HepG2 (cell line): ENCODE measurements around the gene MORN3. TPM values are rescaled to one million over a fixed set of nuclear protein-coding genes. Genes with fewer than 3 reads are reported as not detected.

Source experiments
- ATAC-seq: fragments of 200-7000 bp; cut with Tn5 transposase; 3 replicates; pipeline ENCODE4 v1.9.1; 2020; ENCODE audit warnings: mild to moderate bottlenecking, moderate library complexity
- Bru-seq: library from RNA; stranded (reverse); fragments of 400-500 nt; gene quantifications from one replicate; lab custom pipeline; 2021; lab: Mats Ljungman, UMichigan
- BruChase-seq, 2 experiments: library from RNA; stranded (reverse); fragments of 400-500 nt; gene quantifications; one replicate each; lab custom pipeline; 2021; lab: Mats Ljungman, UMichigan
- BruUV-seq: library from RNA; stranded (reverse); fragments of 400-500 nt; replicated peaks from 2 replicates; lab custom pipeline; 2021; lab: Mats Ljungman, UMichigan
- CTCF ChIA-PET: fragments of 300-600 bp; formaldehyde crosslinking; extraction: SDS; loops from one replicate; lab custom pipeline; 2021; ENCODE audit warnings: low total read pairs, inconsistent platforms, low intra/inter-chr PET ratio; lab: Yijun Ruan, JAX
- POLR2A ChIA-PET: fragments of 350-600 bp; sonication (Branson Sonifier 250); formaldehyde crosslinking; loops from one replicate; lab custom pipeline; 2020; ENCODE audit warnings: antibody characterized with exemption, inconsistent platforms; lab: Yijun Ruan, JAX
- DNase-seq: peaks from one replicate; pipeline ENCODE4 v3.0.0-alpha.2; 2015; ENCODE audit warnings: low spot score
- FAIRE-seq: peaks from 3 replicates; lab custom pipeline; 2011; peaks lifted over from hg19 to GRCh38; lab: Jason Lieb, UNC
- H2AFZ ChIP-seq: one replicate; pipeline ENCODE4 v1.6.1; 2011; ENCODE audit warnings: low read length, inconsistent platforms
- H3K27ac ChIP-seq: fragments of 300-600 bp; 3 replicates; pipeline ENCODE4 v1.8.0; 2011; ENCODE audit warnings: mixed run types, mild to moderate bottlenecking, mixed read lengths, low read length, inconsistent platforms; ENCODE audit not compliant: insufficient read depth; ENCODE audit errors: extremely low read length
- H3K27me3 ChIP-seq, 2 experiments: fragments of 200-600 bp in 1 of 2; 2 replicates in 1 of 2; 3 replicates in 1 of 2; pipeline versions ENCODE4 v1.6.0 to v1.8.0; 2011; ENCODE audit warnings: low read length in 2 of 2, mild to moderate bottlenecking in 2 of 2, moderate library complexity in 2 of 2, inconsistent platforms in 1 of 2; ENCODE audit not compliant: insufficient read depth in 2 of 2, control insufficient read depth in 1 of 2
- H3K36me3 ChIP-seq, 2 experiments: fragments of 200-600 bp in 1 of 2; replicated peaks in 1 of 2; 2 replicates in 1 of 2; 3 replicates in 1 of 2; pipeline versions ENCODE4 v1.5.1 to v1.8.0; 2011; ENCODE audit warnings: low read length in 2 of 2, inconsistent platforms in 1 of 2; ENCODE audit not compliant: insufficient read depth in 2 of 2, control insufficient read depth in 1 of 2
- H3K4me1 ChIP-seq: 2 replicates; pipeline ENCODE4 v1.5.1; 2012; ENCODE audit warnings: low read length, inconsistent platforms; ENCODE audit not compliant: insufficient read depth
- H3K4me2 ChIP-seq: 2 replicates; pipeline ENCODE4 v1.6.0; 2011; ENCODE audit warnings: low read depth, low read length, inconsistent platforms
- H3K4me3 ChIP-seq, 3 experiments: fragments of 200-600 bp in 1 of 3; sonication (generic), shearing (Covaris generic) in 1 of 3; replicated peaks in 1 of 3; 2 replicates each; pipeline ENCODE4 v1.5.1; 2011 to 2016; ENCODE audit warnings: low read length in 3 of 3, inconsistent platforms in 2 of 3, low read depth in 2 of 3, mild to moderate bottlenecking in 2 of 3, control low read depth in 1 of 3, mixed read lengths in 1 of 3; ENCODE audit not compliant: insufficient read depth in 1 of 3
- H3K79me2 ChIP-seq: one replicate; pipeline ENCODE4 v1.6.1; 2011; ENCODE audit warnings: low read length, inconsistent platforms; ENCODE audit not compliant: insufficient read depth
- H3K9ac ChIP-seq: 2 replicates; pipeline ENCODE4 v1.6.0; 2011; ENCODE audit warnings: mild to moderate bottlenecking, low read depth, low read length, inconsistent platforms; ENCODE audit not compliant: insufficient read depth
- H3K9me3 ChIP-seq: 2 replicates; pipeline ENCODE4 v1.5.1; 2012; ENCODE audit warnings: mild to moderate bottlenecking, low read length
- H4K20me1 ChIP-seq: 2 replicates; pipeline ENCODE4 v1.6.0; 2011; ENCODE audit warnings: inconsistent platforms, mild to moderate bottlenecking, low read length, moderate library complexity; ENCODE audit not compliant: insufficient read depth
- DNMT3B ChIP-seq: conservative IDR thresholded peaks from 2 replicates; pipeline ENCODE4 v1.6.1; 2016; ENCODE audit warnings: missing biosample characterization, control low read depth
- KLF13 ChIP-seq: sonication (generic); formaldehyde crosslinking; IDR thresholded peaks from 2 replicates; pipeline ENCODE4 v1.4.0; 2020; ENCODE audit warnings: mild to moderate bottlenecking, missing genetic modification reagents
- ZKSCAN8 ChIP-seq: IDR thresholded peaks from 2 replicates; pipeline ENCODE4 v1.6.1; 2016; ENCODE audit warnings: borderline replicate concordance, missing genetic modification reagents, missing compliant biosample characterization
- ZNF329 ChIP-seq: sonication (generic); formaldehyde crosslinking; IDR thresholded peaks from 2 replicates; pipeline ENCODE4 v1.9.0; 2021; ENCODE audit warnings: low read depth, mild to moderate bottlenecking, missing genetic modification reagents
- WGBS: methylation state at CpG from one replicate; pipeline ENCODE4 v1.1.6; 2017; ENCODE audit warnings: low lambda C conversion rate; 5-methylcytosine and 5-hydroxymethylcytosine counted together
- in situ Hi-C: cut with HindIII; loops from 2 replicates; pipeline ENCODE4 v1.10.0; 2017; ENCODE audit warnings: low pct_unique_long_range_greater_than_20kb; ENCODE audit not compliant: extremely low pct_ligation_motif_present
- intact Hi-C: fragments of 100-400 bp; cut with micrococcal nuclease; formaldehyde crosslinking; loops from one replicate; pipeline ENCODE4 v1.10.0; 2022; ENCODE audit not compliant: unreplicated experiment
- long read RNA-seq, 2 experiments: library from RNA in 1 of 2; library from polyadenylated mRNA in 1 of 2; stranded (forward) in 1 of 2; unstranded in 1 of 2; transcript quantifications; one replicate each; pipeline ENCODE4 v2.0.0, GENCODE V29; 2019 to 2022
- polyA minus RNA-seq, 3 experiments: library from RNA; depleted of rRNA, polyadenylated mRNA; stranded (reverse); fragments of >200 nt; gene quantifications; 2 replicates each; pipeline ENCODE4 v1.2.3, GENCODE V29; 2011; ENCODE audit warnings: low replicate concordance in 1 of 3
- polyA plus RNA-seq, 8 experiments: library from polyadenylated mRNA; depleted of rRNA in 3 of 8; stranded (reverse) in 7 of 8; unstranded in 1 of 8; fragments of >200 nt; fragmentation: Illumina TruSeq in 4 of 8; extraction: Trizol in 4 of 8; gene quantifications; 2 replicates each; pipeline versions ENCODE4 v1.2.1 to v1.2.3, GENCODE V29; 2011 to 2016; ENCODE audit warnings: low read depth in 4 of 8, missing spikeins in 1 of 8, mixed read lengths in 1 of 8; ENCODE audit not compliant: insufficient read depth in 1 of 8
- total RNA-seq, 5 experiments: library from RNA; depleted of rRNA; stranded (reverse); fragments of >200 nt; fragmentation: Illumina TruSeq; extraction: Trizol; gene quantifications; 2 replicates each; pipeline ENCODE4 v1.2.3, GENCODE V29; 2016; ENCODE audit warnings: low read depth in 1 of 5
- TF ChIP-seq, protein P1 (sequence below): sonication (generic); formaldehyde crosslinking; IDR thresholded peaks from 2 replicates; pipeline ENCODE4 v1.4.0; 2020; ENCODE audit warnings: missing genetic modification reagents
- TF ChIP-seq, protein P2 (sequence below): sonication (generic); formaldehyde crosslinking; IDR thresholded peaks from 2 replicates; pipeline ENCODE4 v1.5.1; 2020; ENCODE audit warnings: mild to moderate bottlenecking, missing genetic modification reagents, moderate library complexity

Gene MORN3, protein sequence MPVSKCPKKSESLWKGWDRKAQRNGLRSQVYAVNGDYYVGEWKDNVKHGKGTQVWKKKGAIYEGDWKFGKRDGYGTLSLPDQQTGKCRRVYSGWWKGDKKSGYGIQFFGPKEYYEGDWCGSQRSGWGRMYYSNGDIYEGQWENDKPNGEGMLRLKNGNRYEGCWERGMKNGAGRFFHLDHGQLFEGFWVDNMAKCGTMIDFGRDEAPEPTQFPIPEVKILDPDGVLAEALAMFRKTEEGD
- total RNA-seq (2016; rRNA removed; fragmentation: Illumina TruSeq; extraction: Trizol) (2.0 TPM in 2 replicates), polyA plus RNA-seq (2011; rRNA removed) (0.98 and 1.1 TPM in 2 replicates), polyA minus RNA-seq (2011; rRNA and poly(A)+ RNA removed; ENCODE audit: low replicate concordance) (0.44 TPM in 1 of 2 replicates, not detected in the other), Bru-seq, nascent RNA (percentile 31 among the genes with signal in this experiment), BruChase-seq, experiment 1, labeled RNA remaining after a 6-hour chase (percentile 38 among the genes with signal in this experiment), BruChase-seq, experiment 2, labeled RNA remaining after a 2-hour chase (percentile 29 among the genes with signal in this experiment)
- total RNA-seq (2016; cell fraction: cytosol; rRNA removed; fragmentation: Illumina TruSeq; extraction: Trizol; ENCODE audit: low read depth): 0.53 and 2.6 TPM in 2 replicates
- 1.5 and 2.6 TPM in 2 replicates for total RNA-seq (2016; cell fraction: insoluble cytoplasmic fraction; rRNA removed; fragmentation: Illumina TruSeq; extraction: Trizol)
- total RNA-seq (2016; cell fraction: membrane; rRNA removed; fragmentation: Illumina TruSeq; extraction: Trizol): 2.0 and 2.4 TPM in 2 replicates
- total RNA-seq (2016; cell fraction: nucleus; rRNA removed; fragmentation: Illumina TruSeq; extraction: Trizol): 0.62 and 0.97 TPM in 2 replicates
- polyA plus RNA-seq (2011; cell fraction: cytosol; rRNA removed): 0.86 and 0.90 TPM in 2 replicates
- polyA plus RNA-seq (2011; cell fraction: nucleus; rRNA removed): 0.35 and 0.48 TPM in 2 replicates
- polyA plus RNA-seq (2012): 0.55 and 0.58 TPM in 2 replicates
- polyA plus RNA-seq (2016; cell fraction: cytosol; fragmentation: Illumina TruSeq; extraction: Trizol; ENCODE audit: low read depth): 2.2 and 2.6 TPM in 2 replicates
- polyA plus RNA-seq (2016; cell fraction: insoluble cytoplasmic fraction; fragmentation: Illumina TruSeq; extraction: Trizol; ENCODE audit: low read depth): 1.3 and 1.8 TPM in 2 replicates
- 1.6 TPM in 2 replicates for polyA plus RNA-seq (2016; cell fraction: membrane; fragmentation: Illumina TruSeq; extraction: Trizol; ENCODE audit: low read depth)
- 0.93 and 1.2 TPM in 2 replicates for polyA plus RNA-seq (2016; cell fraction: nucleus; fragmentation: Illumina TruSeq; extraction: Trizol; ENCODE audit: insufficient read depth, low read depth)
- polyA minus RNA-seq (2011; cell fraction: cytosol; rRNA and poly(A)+ RNA removed): 0.18 TPM in 1 of 2 replicates, not detected in the other
- 0.13 and 0.75 TPM in 2 replicates for polyA minus RNA-seq (2011; cell fraction: nucleus; rRNA and poly(A)+ RNA removed)
- long read RNA-seq, experiment 1, partial matches to known transcripts: 0 of 1 reads
- long read RNA-seq, experiment 1, other reads (novel, unspliced or antisense): 1 of 1 reads
- long read RNA-seq, experiment 2: 0 reads

DNA sequence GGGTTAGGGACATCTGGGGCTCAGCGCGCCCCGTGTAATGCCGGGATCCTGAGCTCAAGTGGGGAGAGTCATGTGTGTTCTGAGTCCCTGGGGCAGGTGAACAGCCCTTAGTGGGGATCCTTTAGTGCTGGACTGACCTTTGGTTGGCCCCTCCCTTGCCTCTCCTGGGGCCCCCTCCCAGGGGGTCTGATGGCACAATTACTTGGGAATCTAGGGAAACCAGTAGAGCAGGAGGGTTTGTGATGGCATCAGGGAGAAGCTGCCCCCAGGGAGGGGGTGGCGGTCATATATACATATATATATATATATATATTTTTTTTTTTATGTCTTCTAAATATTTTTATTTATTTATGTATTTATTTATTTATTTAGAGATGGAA lies at the start of gene MORN3:
TSS of gene MORN3 (minus strand) at position 134 of the 380 bp plus-strand sequence. CDS start 171 bp downstream, outside the sequence.
- Histone ChIP-seq H3K27me3 (no peaks in the 10 kb centered on the region; a peak in 1 of 5 replicates), H3K4me2 (peak within 1 kb of the TSS; percentile 64), H3K27ac (no peak within 1 kb of the TSS), H3K4me3 (peak within 1 kb of the TSS; percentile 14 to 55 (median 27); a peak in 5 of 6 replicates), H3K4me1 (peaks cover 39% of the 10 kb centered on the region), H3K79me2 (no peaks in the 10 kb centered on the region), H2AFZ (peak within 1 kb of the TSS; percentile 23), H3K9me3 (no peaks in the 10 kb centered on the region), H4K20me1 (no peaks in the 10 kb centered on the region), H3K9ac (peak within 1 kb of the TSS; percentile 12; the same call in 1 of the 2 replicates), H3K36me3 (no peaks in the 10 kb centered on the region)
- intact Hi-C loops: loop anchor here (2.0 kb wide), 1 partner anchor 117 kb away; no protein-coding TSS in a partner anchor
- in situ Hi-C loops: loop anchor here (5.0 kb wide), 1 partner anchor 117 kb away; no protein-coding TSS in a partner anchor
- DNase-seq (no peak), FAIRE-seq (no peak), ATAC-seq (peak; percentile 29)
- WGBS: 77% methylated on average over 4 of the region's 5 CpGs
- POLR2A ChIA-PET: interaction anchor here (0.8 to 2.0 kb wide), 3 partner anchors 17 to 119 kb away, joined by 4 to 8 read pairs (median 5); no protein-coding TSS in a partner anchor
- BruUV-seq: no TSS peak
- TF ChIP-seq, protein P1, sequence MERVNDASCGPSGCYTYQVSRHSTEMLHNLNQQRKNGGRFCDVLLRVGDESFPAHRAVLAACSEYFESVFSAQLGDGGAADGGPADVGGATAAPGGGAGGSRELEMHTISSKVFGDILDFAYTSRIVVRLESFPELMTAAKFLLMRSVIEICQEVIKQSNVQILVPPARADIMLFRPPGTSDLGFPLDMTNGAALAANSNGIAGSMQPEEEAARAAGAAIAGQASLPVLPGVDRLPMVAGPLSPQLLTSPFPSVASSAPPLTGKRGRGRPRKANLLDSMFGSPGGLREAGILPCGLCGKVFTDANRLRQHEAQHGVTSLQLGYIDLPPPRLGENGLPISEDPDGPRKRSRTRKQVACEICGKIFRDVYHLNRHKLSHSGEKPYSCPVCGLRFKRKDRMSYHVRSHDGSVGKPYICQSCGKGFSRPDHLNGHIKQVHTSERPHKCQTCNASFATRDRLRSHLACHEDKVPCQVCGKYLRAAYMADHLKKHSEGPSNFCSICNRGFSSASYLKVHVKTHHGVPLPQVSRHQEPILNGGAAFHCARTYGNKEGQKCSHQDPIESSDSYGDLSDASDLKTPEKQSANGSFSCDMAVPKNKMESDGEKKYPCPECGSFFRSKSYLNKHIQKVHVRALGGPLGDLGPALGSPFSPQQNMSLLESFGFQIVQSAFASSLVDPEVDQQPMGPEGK (CRISPR knock-in tag): peak; percentile 60; the same call in 1 of the 2 replicates
- TF ChIP-seq KLF13 (CRISPR knock-in tag) (no peak), ZNF329 (CRISPR knock-in tag) (no peak), DNMT3B (CRISPR knock-in tag) (no peak), ZKSCAN8 (no peak)
- TF ChIP-seq, protein P2, sequence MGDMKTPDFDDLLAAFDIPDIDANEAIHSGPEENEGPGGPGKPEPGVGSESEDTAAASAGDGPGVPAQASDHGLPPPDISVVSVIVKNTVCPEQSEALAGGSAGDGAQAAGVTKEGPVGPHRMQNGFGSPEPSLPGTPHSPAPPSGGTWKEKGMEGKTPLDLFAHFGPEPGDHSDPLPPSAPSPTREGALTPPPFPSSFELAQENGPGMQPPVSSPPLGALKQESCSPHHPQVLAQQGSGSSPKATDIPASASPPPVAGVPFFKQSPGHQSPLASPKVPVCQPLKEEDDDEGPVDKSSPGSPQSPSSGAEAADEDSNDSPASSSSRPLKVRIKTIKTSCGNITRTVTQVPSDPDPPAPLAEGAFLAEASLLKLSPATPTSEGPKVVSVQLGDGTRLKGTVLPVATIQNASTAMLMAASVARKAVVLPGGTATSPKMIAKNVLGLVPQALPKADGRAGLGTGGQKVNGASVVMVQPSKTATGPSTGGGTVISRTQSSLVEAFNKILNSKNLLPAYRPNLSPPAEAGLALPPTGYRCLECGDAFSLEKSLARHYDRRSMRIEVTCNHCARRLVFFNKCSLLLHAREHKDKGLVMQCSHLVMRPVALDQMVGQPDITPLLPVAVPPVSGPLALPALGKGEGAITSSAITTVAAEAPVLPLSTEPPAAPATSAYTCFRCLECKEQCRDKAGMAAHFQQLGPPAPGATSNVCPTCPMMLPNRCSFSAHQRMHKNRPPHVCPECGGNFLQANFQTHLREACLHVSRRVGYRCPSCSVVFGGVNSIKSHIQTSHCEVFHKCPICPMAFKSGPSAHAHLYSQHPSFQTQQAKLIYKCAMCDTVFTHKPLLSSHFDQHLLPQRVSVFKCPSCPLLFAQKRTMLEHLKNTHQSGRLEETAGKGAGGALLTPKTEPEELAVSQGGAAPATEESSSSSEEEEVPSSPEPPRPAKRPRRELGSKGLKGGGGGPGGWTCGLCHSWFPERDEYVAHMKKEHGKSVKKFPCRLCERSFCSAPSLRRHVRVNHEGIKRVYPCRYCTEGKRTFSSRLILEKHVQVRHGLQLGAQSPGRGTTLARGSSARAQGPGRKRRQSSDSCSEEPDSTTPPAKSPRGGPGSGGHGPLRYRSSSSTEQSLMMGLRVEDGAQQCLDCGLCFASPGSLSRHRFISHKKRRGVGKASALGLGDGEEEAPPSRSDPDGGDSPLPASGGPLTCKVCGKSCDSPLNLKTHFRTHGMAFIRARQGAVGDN (CRISPR knock-in tag): 0 out of 2 replicates have a peak, but pooled peaks have one; percentile 12
- CTCF ChIA-PET: interaction anchor here (1.9 to 2.2 kb wide), 2 partner anchors 117 to 170 kb away, joined by 9 to 14 read pairs; no protein-coding TSS in a partner anchor
